Measurements from ENCODE around the gene PGAM1. TPM values are rescaled to one million over a fixed set of nuclear protein-coding genes. Genes with fewer than 3 reads are reported as not detected.
A peak's percentile ranks its signal among the peaks of the same experiment; 100 is the strongest.

The PGAM1 gene
- total and polyA plus RNA-seq, 2 of the 4 experiments (the other 2 are of a cell fraction), result 686 to 841 TPM

GRCh38 chr10:97475936-97476594 lies 50.1 kb downstream of the PGAM1 start:
- H3K36me3 ChIP-seq (ENCODE audit: control insufficient read depth, insufficient read depth, low read length), result peaks cover 47% of the 10 kb centered on the region
- peak; percentile 85 for DNase-seq
- no peak overlapping the region for H2BK20ac ChIP-seq (ENCODE audit: low read depth, low read length)
- no peak overlapping the region for H4K5ac ChIP-seq (ENCODE audit: low read depth, low read length)
- H3K4me1 ChIP-seq (ENCODE audit: control insufficient read depth, insufficient read depth, low read length), result peaks cover 4% of the 10 kb centered on the region
- in situ Hi-C loops (cut with MboI; ENCODE audit: low sequenced_read_pairs), result no loop called here
- peaks cover 8% of the 10 kb centered on the region for H3K9me1 ChIP-seq (ENCODE audit: insufficient read depth, low read length)
- H2BK15ac ChIP-seq (ENCODE audit: low read depth, low read length), result no peak overlapping the region
- no peak overlapping the region for H3K56ac ChIP-seq (ENCODE audit: extremely low read depth, insufficient read depth, low read length)
- H3K9me3 ChIP-seq (ENCODE audit: control insufficient read depth, insufficient read depth, low read length), result no peaks in the 10 kb centered on the region
- peak; percentile 11; the same call in 1 of the 2 replicates for TF ChIP-seq SMC3 (IDR thresholded peaks at IDR 0.05; ENCODE audit: low read depth, low read length)
- TF ChIP-seq CEBPB (IDR thresholded peaks at IDR 0.05; ENCODE audit: low read depth, low read length), result peak; percentile 90
- no peak for TF ChIP-seq MAFK (IDR thresholded peaks at IDR 0.05; ENCODE audit: low read depth, low read length)
- TF ChIP-seq RCOR1 (IDR thresholded peaks at IDR 0.05; ENCODE audit: insufficient replicate concordance, low read length), result no peak
- TF ChIP-seq, protein P1, sequence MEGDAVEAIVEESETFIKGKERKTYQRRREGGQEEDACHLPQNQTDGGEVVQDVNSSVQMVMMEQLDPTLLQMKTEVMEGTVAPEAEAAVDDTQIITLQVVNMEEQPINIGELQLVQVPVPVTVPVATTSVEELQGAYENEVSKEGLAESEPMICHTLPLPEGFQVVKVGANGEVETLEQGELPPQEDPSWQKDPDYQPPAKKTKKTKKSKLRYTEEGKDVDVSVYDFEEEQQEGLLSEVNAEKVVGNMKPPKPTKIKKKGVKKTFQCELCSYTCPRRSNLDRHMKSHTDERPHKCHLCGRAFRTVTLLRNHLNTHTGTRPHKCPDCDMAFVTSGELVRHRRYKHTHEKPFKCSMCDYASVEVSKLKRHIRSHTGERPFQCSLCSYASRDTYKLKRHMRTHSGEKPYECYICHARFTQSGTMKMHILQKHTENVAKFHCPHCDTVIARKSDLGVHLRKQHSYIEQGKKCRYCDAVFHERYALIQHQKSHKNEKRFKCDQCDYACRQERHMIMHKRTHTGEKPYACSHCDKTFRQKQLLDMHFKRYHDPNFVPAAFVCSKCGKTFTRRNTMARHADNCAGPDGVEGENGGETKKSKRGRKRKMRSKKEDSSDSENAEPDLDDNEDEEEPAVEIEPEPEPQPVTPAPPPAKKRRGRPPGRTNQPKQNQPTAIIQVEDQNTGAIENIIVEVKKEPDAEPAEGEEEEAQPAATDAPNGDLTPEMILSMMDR (conservative IDR thresholded peaks at IDR 0.05; ENCODE audit: low read depth, low read length), result no peak
- TF ChIP-seq CHD1 (IDR thresholded peaks at IDR 0.05; ENCODE audit: low read depth, low read length), result no peak
- TF ChIP-seq NFE2L2 (IDR thresholded peaks at IDR 0.05; ENCODE audit: low read depth, low read length), result no peak
- no peak for TF ChIP-seq POLR2A (IDR thresholded peaks at IDR 0.05; ENCODE audit: low read depth, low read length)
- no peak for TF ChIP-seq FOS (IDR thresholded peaks at IDR 0.05; ENCODE audit: low read depth, low read length)
- no peak for TF ChIP-seq RFX5 (IDR thresholded peaks at IDR 0.05; ENCODE audit: low read depth, low read length)
- no peak for TF ChIP-seq MAZ (IDR thresholded peaks at IDR 0.05; ENCODE audit: borderline replicate concordance, low read depth, low read length)
- TF ChIP-seq USF2 (IDR thresholded peaks at IDR 0.05; ENCODE audit: low read depth, low read length), result no peak
- TF ChIP-seq MXI1 (IDR thresholded peaks at IDR 0.05; ENCODE audit: borderline replicate concordance, low read depth, low read length), result peak; percentile 57; the same call in 1 of the 2 replicates
- TF ChIP-seq, protein P2, sequence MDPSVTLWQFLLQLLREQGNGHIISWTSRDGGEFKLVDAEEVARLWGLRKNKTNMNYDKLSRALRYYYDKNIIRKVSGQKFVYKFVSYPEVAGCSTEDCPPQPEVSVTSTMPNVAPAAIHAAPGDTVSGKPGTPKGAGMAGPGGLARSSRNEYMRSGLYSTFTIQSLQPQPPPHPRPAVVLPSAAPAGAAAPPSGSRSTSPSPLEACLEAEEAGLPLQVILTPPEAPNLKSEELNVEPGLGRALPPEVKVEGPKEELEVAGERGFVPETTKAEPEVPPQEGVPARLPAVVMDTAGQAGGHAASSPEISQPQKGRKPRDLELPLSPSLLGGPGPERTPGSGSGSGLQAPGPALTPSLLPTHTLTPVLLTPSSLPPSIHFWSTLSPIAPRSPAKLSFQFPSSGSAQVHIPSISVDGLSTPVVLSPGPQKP (IDR thresholded peaks at IDR 0.05; ENCODE audit: borderline replicate concordance, low read depth, low read length), result no peak
- 0 out of 2 replicates have a peak, but pooled peaks have one; percentile 7 for TF ChIP-seq RAD21 (IDR thresholded peaks at IDR 0.05; ENCODE audit: low read length)
- TF ChIP-seq BHLHE40 (IDR thresholded peaks at IDR 0.05; ENCODE audit: low read depth, low read length), result no peak
- WGBS, 2 experiments (ENCODE audit: extremely low coverage in 2 of 2, insufficient read length in 1 of 2), result no CpG with 5 or more reads among the region's 2 CpGs
- ATAC-seq (ENCODE audit: low read depth), result peak; percentile 95
- no TSS peak for BruUV-seq (replicated peaks)
- dilution Hi-C loops (cut with HindIII; ENCODE audit: low sequenced_read_pairs, unreplicated experiment), result no loop called here
- no peak overlapping the region for H2AK9ac ChIP-seq (replicated peaks; ENCODE audit: low read depth, low read length, poor library complexity)
- H4K91ac ChIP-seq (ENCODE audit: insufficient read depth, low read depth, low read length), result no peak overlapping the region
- H3K9ac ChIP-seq (ENCODE audit: low read depth, low read length), result no peak overlapping the region
- no peak overlapping the region for H3K4ac ChIP-seq (ENCODE audit: low read depth, low read length)
- no peak overlapping the region for H2BK120ac ChIP-seq (ENCODE audit: low read depth, low read length)
- H2AK5ac ChIP-seq (ENCODE audit: low read depth, low read length), result no peak overlapping the region
- POLR2A ChIA-PET (ENCODE audit: unreplicated experiment), result no interaction called here
- CTCF ChIA-PET, result no interaction called here
- no peak overlapping the region for H2AFZ ChIP-seq (replicated peaks; ENCODE audit: low read length, poor library complexity)
- H3K18ac ChIP-seq (ENCODE audit: low read depth, low read length), result no peak overlapping the region
- H3K23ac ChIP-seq (ENCODE audit: low read depth, low read length), result no peak overlapping the region
- H3K27me3 ChIP-seq (ENCODE audit: control insufficient read depth, insufficient read depth, low read length), result no peaks in the 10 kb centered on the region
- intact Hi-C loops (cut with micrococcal nuclease), result no loop called here
- peak overlapping the region; percentile 37 for H2BK5ac ChIP-seq (ENCODE audit: low read depth, low read length, poor library complexity, severe bottlenecking)
- H3K14ac ChIP-seq (replicated peaks; ENCODE audit: low read depth, low read length), result no peak overlapping the region
- H3K79me1 ChIP-seq (ENCODE audit: low read depth in 1 of 2, low read length in 2 of 2), result peaks cover 35 to 36% of the 10 kb centered on the region in 2 experiments
- peaks cover 14% of the 10 kb centered on the region for H4K20me1 ChIP-seq (ENCODE audit: insufficient read depth, low read length)
- H3K27ac ChIP-seq (ENCODE audit: insufficient read depth, low read length), result no peak overlapping the region
- H3K4me2 ChIP-seq (ENCODE audit: low read depth, low read length), result 0 out of 2 replicates have a peak overlapping the region, but pooled peaks have one; percentile 8
- no peak overlapping the region for H3K4me3 ChIP-seq (ENCODE audit: insufficient read depth, low read depth, low read length)
- H4K8ac ChIP-seq (ENCODE audit: low read depth in 2 of 2, low read length in 2 of 2), result no peak overlapping the region; a peak in 1 of 4 replicates
